Cardiac muscle cell (in vitro differentiated cells and primary cell): ENCODE results near the gene NCAN. TPM values are rescaled to one million over a fixed set of nuclear protein-coding genes. Genes with fewer than 3 reads are reported as not detected.

Experiments used
- DNase-seq, 2 donors: peaks; one replicate each; pipeline versions ENCODE4 v3.0.0 to v3.0.0-alpha.2; 2010 to 2017; ENCODE audit warnings: low read depth in 1 of 2, low spot score in 1 of 2
- H3K27ac ChIP-seq: fragments of 200-600 bp; sonication (generic); 2 replicates; pipeline ENCODE4 v1.5.1; 2016
- H3K27me3 ChIP-seq: fragments of 200-600 bp; sonication (generic); 2 replicates; pipeline ENCODE4 v1.6.0; 2016; ENCODE audit warnings: control low read depth
- H3K36me3 ChIP-seq: fragments of 200-600 bp; sonication (generic); 2 replicates; pipeline ENCODE4 v1.5.1; 2016; ENCODE audit warnings: control low read depth
- H3K4me1 ChIP-seq: fragments of 200-600 bp; sonication (generic); 2 replicates; pipeline ENCODE4 v1.8.1; 2017; ENCODE audit warnings: low read depth, mild to moderate bottlenecking, mixed run types
- H3K4me3 ChIP-seq: fragments of 200-600 bp; sonication (generic); 2 replicates; pipeline ENCODE4 v1.5.1; 2016; ENCODE audit warnings: mild to moderate bottlenecking
- H3K9me3 ChIP-seq: fragments of 200-600 bp; sonication (generic); 2 replicates; pipeline ENCODE4 v1.5.1; 2017; ENCODE audit warnings: low read depth, mild to moderate bottlenecking, control low read depth
- polyA plus RNA-seq: library from polyadenylated mRNA; unstranded; fragments of >200 nt; fragmentation: Nextera tagmentation; extraction: Ambion mirVana; gene quantifications from 2 replicates; pipeline ENCODE4 v1.2.1, GENCODE V29; 2016
- total RNA-seq: library from RNA; depleted of rRNA; stranded (reverse); fragments of >200 nt; gene quantifications from 2 replicates; pipeline ENCODE4 v1.2.3, GENCODE V29; 2016
- TF ChIP-seq, protein P1 (sequence below): IDR thresholded peaks from 2 replicates; pipeline ENCODE4 v1.5.1; 2012; ENCODE audit warnings: low read depth, mild to moderate bottlenecking, low read length

NCAN gene
- total and polyA plus RNA-seq, 2 experiments from 2014 or later: 0.36 TPM; not detected in 1

GRCh38 chr19:19192078-19192882 lies 19.5 kb upstream of the NCAN start, which contains the start of the genes BORCS8 and RFXANK:
Gene BORCS8 (minus strand): TSS chr19:19192152. CDS start chr19:19192117, 35 bp downstream.
Gene RFXANK (plus strand): TSS chr19:19192258. CDS start chr19:19193947, 1,689 bp downstream.
- Histone ChIP-seq H3K27me3 (no peaks in the 10 kb centered on the region), H3K36me3 (peaks cover 5% of the 10 kb centered on the region), H3K4me1 (peaks cover 2% of the 10 kb centered on the region), H3K4me3 (peak within 1 kb of the TSS; percentile 92), H3K9me3 (no peaks in the 10 kb centered on the region), H3K27ac (peak within 1 kb of the TSS; percentile 97)
- DNase-seq: peak; percentile 99 to 100
- TF ChIP-seq, protein P1, sequence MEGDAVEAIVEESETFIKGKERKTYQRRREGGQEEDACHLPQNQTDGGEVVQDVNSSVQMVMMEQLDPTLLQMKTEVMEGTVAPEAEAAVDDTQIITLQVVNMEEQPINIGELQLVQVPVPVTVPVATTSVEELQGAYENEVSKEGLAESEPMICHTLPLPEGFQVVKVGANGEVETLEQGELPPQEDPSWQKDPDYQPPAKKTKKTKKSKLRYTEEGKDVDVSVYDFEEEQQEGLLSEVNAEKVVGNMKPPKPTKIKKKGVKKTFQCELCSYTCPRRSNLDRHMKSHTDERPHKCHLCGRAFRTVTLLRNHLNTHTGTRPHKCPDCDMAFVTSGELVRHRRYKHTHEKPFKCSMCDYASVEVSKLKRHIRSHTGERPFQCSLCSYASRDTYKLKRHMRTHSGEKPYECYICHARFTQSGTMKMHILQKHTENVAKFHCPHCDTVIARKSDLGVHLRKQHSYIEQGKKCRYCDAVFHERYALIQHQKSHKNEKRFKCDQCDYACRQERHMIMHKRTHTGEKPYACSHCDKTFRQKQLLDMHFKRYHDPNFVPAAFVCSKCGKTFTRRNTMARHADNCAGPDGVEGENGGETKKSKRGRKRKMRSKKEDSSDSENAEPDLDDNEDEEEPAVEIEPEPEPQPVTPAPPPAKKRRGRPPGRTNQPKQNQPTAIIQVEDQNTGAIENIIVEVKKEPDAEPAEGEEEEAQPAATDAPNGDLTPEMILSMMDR: no peak

GRCh38 chr19:19192910-19193423 lies 18.8 kb upstream of the NCAN start:
- peaks cover 5% of the 10 kb centered on the region for H3K36me3 ChIP-seq
- peak overlapping the region; percentile 53 for H3K27ac ChIP-seq
- H3K9me3 ChIP-seq: no peaks in the 10 kb centered on the region
- H3K4me1 ChIP-seq: peaks cover 2% of the 10 kb centered on the region
- DNase-seq: peak in 1 of 2 donors; percentile 15
- H3K4me3 ChIP-seq: peak overlapping the region; percentile 92
- TF ChIP-seq, protein P1: no peak
- H3K27me3 ChIP-seq: no peaks in the 10 kb centered on the region

DNA sequence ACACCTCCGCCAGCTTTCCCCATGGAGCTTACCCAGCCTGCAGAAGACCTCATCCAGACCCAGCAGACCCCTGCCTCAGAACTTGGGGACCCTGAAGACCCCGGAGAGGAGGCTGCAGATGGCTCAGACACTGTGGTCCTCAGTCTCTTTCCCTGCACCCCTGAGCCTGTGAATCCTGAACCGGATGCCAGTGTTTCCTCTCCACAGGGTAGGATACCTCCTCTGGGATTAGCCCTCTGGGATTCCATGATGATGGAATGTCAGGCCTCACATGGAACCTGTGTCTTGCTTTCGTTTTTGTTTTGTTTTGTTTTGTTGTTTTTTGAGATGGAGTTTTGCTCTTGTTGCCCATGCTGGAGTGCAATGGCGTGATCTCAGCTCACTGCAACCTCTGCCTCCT lies 17.8 kb upstream of the NCAN start:
- Histone ChIP-seq H3K9me3 (no peaks in the 10 kb centered on the region), H3K36me3 (peaks cover 5% of the 10 kb centered on the region), H3K4me3 (no peak overlapping the region), H3K4me1 (peaks cover 2% of the 10 kb centered on the region), H3K27ac (no peak overlapping the region), H3K27me3 (no peaks in the 10 kb centered on the region)
- DNase-seq: no peak
- TF ChIP-seq, protein P1: no peak

DNA sequence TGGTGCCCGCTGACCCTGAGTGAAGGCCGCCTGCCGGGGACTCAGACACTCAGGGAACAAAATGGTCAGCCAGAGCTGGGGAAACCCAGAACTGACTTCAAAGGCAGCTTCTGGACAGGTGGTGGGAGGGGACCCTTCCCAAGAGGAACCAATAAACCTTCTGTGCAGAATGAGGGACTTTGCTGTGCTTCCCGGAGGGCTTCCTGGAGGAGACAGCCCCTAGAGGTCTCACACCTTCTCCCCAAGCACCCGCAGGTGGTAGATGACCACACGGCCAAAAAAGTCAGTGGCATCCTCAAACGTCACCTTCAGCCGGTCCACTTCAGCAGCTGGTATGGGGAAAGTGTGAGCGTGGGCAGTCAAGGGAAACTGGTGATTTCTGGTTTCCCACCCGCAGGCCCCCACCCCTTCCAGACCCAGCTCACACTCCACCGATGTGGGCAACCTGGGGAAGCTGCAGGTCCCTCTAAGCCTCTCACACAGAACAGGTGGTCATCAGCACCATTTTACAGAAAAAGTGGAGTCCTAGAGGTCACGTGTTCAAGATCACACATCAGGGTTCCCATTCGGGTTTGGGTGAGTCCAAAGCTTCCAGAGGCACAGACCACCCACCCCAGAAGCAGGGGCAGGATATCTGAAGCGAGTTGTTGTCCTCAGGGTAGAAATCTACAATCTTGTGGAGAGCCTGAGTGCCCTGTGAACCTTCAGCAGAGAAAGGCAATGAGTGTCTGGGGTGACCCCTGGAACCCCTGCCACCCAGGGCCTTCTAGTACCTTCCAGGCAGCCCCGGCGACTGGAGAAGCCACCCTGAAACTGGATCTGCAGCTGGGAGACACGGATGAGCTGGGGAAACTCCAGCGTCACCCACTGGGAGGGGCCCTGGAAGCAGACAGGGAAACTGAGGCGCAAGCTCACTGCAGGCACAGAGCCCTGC lies 9.8 kb upstream of the NCAN start:
- TF ChIP-seq, protein P1: no peak
- H3K27ac ChIP-seq: no peak overlapping the region
- H3K9me3 ChIP-seq: no peaks in the 10 kb centered on the region
- H3K36me3 ChIP-seq: peaks cover 6% of the 10 kb centered on the region
- no peak for DNase-seq
- no peaks in the 10 kb centered on the region for H3K27me3 ChIP-seq
- H3K4me1 ChIP-seq: no peaks in the 10 kb centered on the region
- H3K4me3 ChIP-seq: no peak overlapping the region

DNA sequence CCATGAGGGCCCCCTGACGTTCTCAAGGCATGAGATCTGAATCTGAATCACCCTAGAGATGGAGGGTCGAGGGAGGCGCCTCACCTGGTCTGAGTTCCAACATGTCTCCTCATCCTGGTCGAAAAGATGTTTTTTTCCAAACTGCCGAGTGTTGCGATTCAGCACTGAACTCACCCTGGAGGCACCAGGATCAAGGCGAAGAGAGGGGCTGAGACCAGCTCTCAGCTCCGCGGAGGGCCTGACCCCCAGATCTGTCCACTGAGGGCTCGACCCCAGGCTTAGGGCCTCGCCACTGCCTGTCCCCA lies 9.1 kb upstream of the NCAN start:
- Histone ChIP-seq H3K27ac (no peak overlapping the region), H3K4me1 (no peaks in the 10 kb centered on the region), H3K9me3 (no peaks in the 10 kb centered on the region), H3K4me3 (peak overlapping the region; percentile 44), H3K27me3 (no peaks in the 10 kb centered on the region), H3K36me3 (peaks cover 4% of the 10 kb centered on the region)
- TF ChIP-seq, protein P1: no peak
- DNase-seq: no peak
